ENCODE measurements around the gene TRIM13. TPM values are rescaled to one million over a fixed set of nuclear protein-coding genes. Genes with fewer than 3 reads are reported as not detected.

TRIM13 gene
- total RNA-seq, 1 experiment from 2014 or later, result 13.4 TPM

DNA sequence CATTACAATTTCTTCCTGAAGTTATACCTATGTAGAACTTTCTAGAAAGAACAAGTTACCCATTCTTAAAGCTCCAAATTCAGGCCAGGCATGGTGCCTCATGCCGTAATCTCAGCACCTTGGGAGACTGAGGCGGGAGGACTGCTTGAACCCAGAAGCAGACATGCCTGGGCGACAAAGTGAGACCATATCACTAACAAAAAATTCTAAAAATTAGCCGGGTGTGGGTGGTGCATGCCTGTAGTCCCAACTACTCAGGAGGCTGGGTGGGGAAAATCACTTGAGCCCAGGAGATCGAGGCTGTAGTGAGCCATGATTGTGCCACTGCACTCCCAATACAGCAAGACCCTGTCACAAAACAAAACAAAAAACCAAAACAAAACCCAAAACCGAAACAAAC lies 41.4 kb downstream of the TRIM13 start:
- no peak overlapping the region for H3K27ac ChIP-seq
- no peaks in the 10 kb centered on the region for H3K4me1 ChIP-seq (replicated peaks; ENCODE audit: insufficient read depth)
- ChIA-PET CTCF (interaction anchor here (1.3 kb wide), 1 partner anchor 874 kb away, joined by 3 read pairs; no protein-coding TSS in a partner anchor), POLR2A (ENCODE audit: unreplicated experiment) (no interaction called here)
- H3K9me2 ChIP-seq (ENCODE audit: insufficient read depth), result no peaks in the 10 kb centered on the region
- no peak overlapping the region for H3K4me2 ChIP-seq
- TF ChIP-seq, protein P1, sequence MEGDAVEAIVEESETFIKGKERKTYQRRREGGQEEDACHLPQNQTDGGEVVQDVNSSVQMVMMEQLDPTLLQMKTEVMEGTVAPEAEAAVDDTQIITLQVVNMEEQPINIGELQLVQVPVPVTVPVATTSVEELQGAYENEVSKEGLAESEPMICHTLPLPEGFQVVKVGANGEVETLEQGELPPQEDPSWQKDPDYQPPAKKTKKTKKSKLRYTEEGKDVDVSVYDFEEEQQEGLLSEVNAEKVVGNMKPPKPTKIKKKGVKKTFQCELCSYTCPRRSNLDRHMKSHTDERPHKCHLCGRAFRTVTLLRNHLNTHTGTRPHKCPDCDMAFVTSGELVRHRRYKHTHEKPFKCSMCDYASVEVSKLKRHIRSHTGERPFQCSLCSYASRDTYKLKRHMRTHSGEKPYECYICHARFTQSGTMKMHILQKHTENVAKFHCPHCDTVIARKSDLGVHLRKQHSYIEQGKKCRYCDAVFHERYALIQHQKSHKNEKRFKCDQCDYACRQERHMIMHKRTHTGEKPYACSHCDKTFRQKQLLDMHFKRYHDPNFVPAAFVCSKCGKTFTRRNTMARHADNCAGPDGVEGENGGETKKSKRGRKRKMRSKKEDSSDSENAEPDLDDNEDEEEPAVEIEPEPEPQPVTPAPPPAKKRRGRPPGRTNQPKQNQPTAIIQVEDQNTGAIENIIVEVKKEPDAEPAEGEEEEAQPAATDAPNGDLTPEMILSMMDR (conservative IDR thresholded peaks at IDR 0.05), result no peak
- TF ChIP-seq EZH2 (IDR thresholded peaks at IDR 0.05; ENCODE audit: low read depth), result no peak
- no peaks in the 10 kb centered on the region; the same call in 1 of the 2 replicates for H4K20me1 ChIP-seq (ENCODE audit: insufficient read depth)
- no peak overlapping the region for H3K4me3 ChIP-seq
- intact Hi-C loops (cut with micrococcal nuclease; ENCODE audit: unreplicated experiment), result no loop called here
- no peaks in the 10 kb centered on the region for H3K79me2 ChIP-seq (ENCODE audit: low read depth)
- H3K27me3 ChIP-seq (ENCODE audit: insufficient read depth, low read depth), result no peaks in the 10 kb centered on the region
- DNase-seq, result no peak
- no peak overlapping the region for H2AFZ ChIP-seq
- H3K9me3 ChIP-seq (ENCODE audit: insufficient read depth, low read depth), result no peaks in the 10 kb centered on the region
- peaks cover 13% of the 10 kb centered on the region; the same call in 1 of the 2 replicates for H3F3A ChIP-seq (ENCODE audit: insufficient read depth, low read depth)
- H3K36me3 ChIP-seq (ENCODE audit: low read depth), result peaks cover 4% of the 10 kb centered on the region; the same call in 1 of the 2 replicates
- no TSS peak for BruUV-seq (replicated peaks)

- H3K9me3 ChIP-seq (ENCODE audit: insufficient read depth, low read depth), result no peaks in the 10 kb centered on the region
- no TSS peak for BruUV-seq (replicated peaks)
- no peak overlapping the region for H3K4me3 ChIP-seq
- CTCF ChIA-PET, result no interaction called here
- peaks cover 5% of the 10 kb centered on the region; the same call in 1 of the 2 replicates for H3K36me3 ChIP-seq (ENCODE audit: low read depth)
- no peak overlapping the region for H3K4me2 ChIP-seq
- H3K27ac ChIP-seq, result no peak overlapping the region
- DNase-seq, result no peak
- no peaks in the 10 kb centered on the region for H3K27me3 ChIP-seq (ENCODE audit: insufficient read depth, low read depth)
- peaks cover 53% of the 10 kb centered on the region for H3K79me2 ChIP-seq (ENCODE audit: low read depth)
- peaks cover 21% of the 10 kb centered on the region; the same call in 1 of the 2 replicates for H3F3A ChIP-seq (ENCODE audit: insufficient read depth, low read depth)
- POLR2A ChIA-PET (ENCODE audit: unreplicated experiment), result no interaction called here
- H4K20me1 ChIP-seq (ENCODE audit: insufficient read depth), result no peaks in the 10 kb centered on the region
- no peaks in the 10 kb centered on the region; the same call in 1 of the 2 replicates for H3K9me2 ChIP-seq (ENCODE audit: insufficient read depth)
- H3K4me1 ChIP-seq (replicated peaks; ENCODE audit: insufficient read depth), result no peaks in the 10 kb centered on the region
- intact Hi-C loops (cut with micrococcal nuclease; ENCODE audit: unreplicated experiment), result no loop called here
- TF ChIP-seq, protein P1 (conservative IDR thresholded peaks at IDR 0.05), result no peak
- no peak for TF ChIP-seq EZH2 (IDR thresholded peaks at IDR 0.05; ENCODE audit: low read depth)
- no peak overlapping the region for H2AFZ ChIP-seq
Measured at GRCh38 chr13:50052478-50052877, 55.6 kb downstream of the TRIM13 start.

DNA sequence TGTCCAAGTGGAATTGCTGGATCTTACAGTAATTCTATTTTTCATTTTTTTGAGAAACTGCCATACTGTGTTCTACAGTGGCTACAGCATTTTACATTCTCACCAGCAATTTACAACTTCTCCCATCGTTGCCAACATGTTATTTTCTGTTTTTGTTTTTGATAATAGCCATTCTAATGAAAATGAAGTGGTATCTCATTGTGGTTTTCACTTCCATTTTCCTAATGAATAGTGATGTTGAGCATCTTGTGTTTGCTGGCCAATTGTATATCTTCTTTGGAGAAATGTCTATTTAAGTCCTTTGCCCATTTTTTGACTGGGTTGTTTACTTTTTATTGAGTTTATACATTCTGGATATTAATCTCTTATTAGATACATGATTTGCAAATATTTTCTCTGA lies 57.0 kb downstream of the TRIM13 start:
- Histone ChIP-seq H3F3A (ENCODE audit: insufficient read depth, low read depth) (peaks cover 16% of the 10 kb centered on the region; the same call in 1 of the 2 replicates), H3K79me2 (ENCODE audit: low read depth) (peaks cover 55% of the 10 kb centered on the region), H3K4me1 (replicated peaks; ENCODE audit: insufficient read depth) (no peaks in the 10 kb centered on the region), H2AFZ (no peak overlapping the region), H3K4me3 (no peak overlapping the region), H3K27ac (no peak overlapping the region), H3K9me3 (ENCODE audit: insufficient read depth, low read depth) (no peaks in the 10 kb centered on the region), H3K4me2 (no peak overlapping the region), H4K20me1 (ENCODE audit: insufficient read depth) (no peaks in the 10 kb centered on the region), H3K36me3 (ENCODE audit: low read depth) (peaks cover 5% of the 10 kb centered on the region; the same call in 1 of the 2 replicates), H3K9me2 (ENCODE audit: insufficient read depth) (no peaks in the 10 kb centered on the region; the same call in 1 of the 2 replicates), H3K27me3 (ENCODE audit: insufficient read depth, low read depth) (no peaks in the 10 kb centered on the region)
- POLR2A ChIA-PET (ENCODE audit: unreplicated experiment), result no interaction called here
- no peak for DNase-seq
- CTCF ChIA-PET, result no interaction called here
- intact Hi-C loops (cut with micrococcal nuclease; ENCODE audit: unreplicated experiment), result no loop called here
- no TSS peak for BruUV-seq (replicated peaks)
- TF ChIP-seq, protein P1 (conservative IDR thresholded peaks at IDR 0.05), result no peak
- no peak for TF ChIP-seq EZH2 (IDR thresholded peaks at IDR 0.05; ENCODE audit: low read depth)

All from PC-9 (cell line).